Mesothelial cell of epicardium (in vitro differentiated cells): Measurements from ENCODE around the gene MARK1. TPM values are rescaled to one million over a fixed set of nuclear protein-coding genes. Genes with fewer than 3 reads are reported as not detected.

Experiments
- DNase-seq, 2 experiments: peaks; one replicate each; pipeline ENCODE4 v3.0.0; 2021; ENCODE audit warnings: low spot score in 2 of 2; ENCODE audit not compliant: unreplicated experiment in 2 of 2
- H3K27ac Mint-ChIP-seq: 2 replicates; pipeline ENCODE4 v1.8.0; 2021; ENCODE audit warnings: mixed read lengths
- H3K27me3 Mint-ChIP-seq: 2 replicates; pipeline ENCODE4 v1.8.0; 2021; ENCODE audit warnings: low read depth, mixed read lengths
- H3K36me3 Mint-ChIP-seq: 2 replicates; pipeline ENCODE4 v1.8.0; 2021; ENCODE audit warnings: mixed read lengths
- H3K4me1 Mint-ChIP-seq: 2 replicates; pipeline ENCODE4 v1.8.0; 2021; ENCODE audit warnings: mixed read lengths
- H3K4me3 Mint-ChIP-seq: 2 replicates; pipeline ENCODE4 v1.8.0; 2021; ENCODE audit warnings: mild to moderate bottlenecking, moderate library complexity, mixed read lengths
- H3K9me3 Mint-ChIP-seq: 2 replicates; pipeline ENCODE4 v1.8.0; 2021; ENCODE audit warnings: mixed read lengths
- total RNA-seq: library from RNA; stranded (reverse); gene quantifications from 3 replicates; pipeline ENCODE4 v1.2.1, GENCODE V29; 2021
- TF ChIP-seq, protein P1 (sequence below): fragments of 200-600 bp; sonication (generic); IDR thresholded peaks from one replicate; pipeline ENCODE4 v1.5.0; 2021; ENCODE audit warnings: antibody characterized with exemption; ENCODE audit not compliant: unreplicated experiment

The MARK1 gene
- total RNA-seq, 1 donor from 2014 or later: 11.8 TPM

DNA sequence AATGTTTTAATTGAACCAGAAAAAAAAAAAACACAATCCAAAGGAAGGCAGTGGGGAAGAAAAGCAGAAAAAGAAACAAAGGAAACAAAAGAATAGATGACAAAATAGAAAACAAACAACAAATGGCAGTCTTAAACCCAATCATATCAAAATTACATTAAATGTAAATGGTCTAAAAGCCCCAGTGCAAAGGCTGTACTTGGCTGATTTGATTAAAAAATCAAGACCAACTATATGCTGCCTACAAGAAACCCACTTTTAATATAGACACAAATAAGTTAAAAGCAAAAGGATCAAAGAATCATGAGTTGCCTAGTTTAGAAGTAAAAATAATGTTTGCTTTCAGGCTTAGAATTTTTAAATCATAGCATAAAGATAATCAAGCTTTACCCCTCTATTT is 142.4 kb downstream of the MARK1 start:
- Mint-ChIP-seq H3K36me3 (peaks cover 4% of the 10 kb centered on the region), H3K9me3 (peaks cover 32% of the 10 kb centered on the region), H3K4me3 (no peak overlapping the region), H3K27ac (no peak overlapping the region), H3K27me3 (no peaks in the 10 kb centered on the region), H3K4me1 (no peaks in the 10 kb centered on the region)
- no peak for DNase-seq
- TF ChIP-seq, protein P1, sequence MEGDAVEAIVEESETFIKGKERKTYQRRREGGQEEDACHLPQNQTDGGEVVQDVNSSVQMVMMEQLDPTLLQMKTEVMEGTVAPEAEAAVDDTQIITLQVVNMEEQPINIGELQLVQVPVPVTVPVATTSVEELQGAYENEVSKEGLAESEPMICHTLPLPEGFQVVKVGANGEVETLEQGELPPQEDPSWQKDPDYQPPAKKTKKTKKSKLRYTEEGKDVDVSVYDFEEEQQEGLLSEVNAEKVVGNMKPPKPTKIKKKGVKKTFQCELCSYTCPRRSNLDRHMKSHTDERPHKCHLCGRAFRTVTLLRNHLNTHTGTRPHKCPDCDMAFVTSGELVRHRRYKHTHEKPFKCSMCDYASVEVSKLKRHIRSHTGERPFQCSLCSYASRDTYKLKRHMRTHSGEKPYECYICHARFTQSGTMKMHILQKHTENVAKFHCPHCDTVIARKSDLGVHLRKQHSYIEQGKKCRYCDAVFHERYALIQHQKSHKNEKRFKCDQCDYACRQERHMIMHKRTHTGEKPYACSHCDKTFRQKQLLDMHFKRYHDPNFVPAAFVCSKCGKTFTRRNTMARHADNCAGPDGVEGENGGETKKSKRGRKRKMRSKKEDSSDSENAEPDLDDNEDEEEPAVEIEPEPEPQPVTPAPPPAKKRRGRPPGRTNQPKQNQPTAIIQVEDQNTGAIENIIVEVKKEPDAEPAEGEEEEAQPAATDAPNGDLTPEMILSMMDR: no peak

GRCh38 chr1:220673921-220674320 is 146.0 kb downstream of the MARK1 start:
- TF ChIP-seq, protein P1: no peak
- Mint-ChIP-seq H3K9me3 (peaks cover 17% of the 10 kb centered on the region), H3K27ac (no peak overlapping the region), H3K4me3 (no peak overlapping the region), H3K36me3 (peaks cover 2% of the 10 kb centered on the region), H3K27me3 (no peaks in the 10 kb centered on the region), H3K4me1 (no peaks in the 10 kb centered on the region)
- DNase-seq: no peak

DNA sequence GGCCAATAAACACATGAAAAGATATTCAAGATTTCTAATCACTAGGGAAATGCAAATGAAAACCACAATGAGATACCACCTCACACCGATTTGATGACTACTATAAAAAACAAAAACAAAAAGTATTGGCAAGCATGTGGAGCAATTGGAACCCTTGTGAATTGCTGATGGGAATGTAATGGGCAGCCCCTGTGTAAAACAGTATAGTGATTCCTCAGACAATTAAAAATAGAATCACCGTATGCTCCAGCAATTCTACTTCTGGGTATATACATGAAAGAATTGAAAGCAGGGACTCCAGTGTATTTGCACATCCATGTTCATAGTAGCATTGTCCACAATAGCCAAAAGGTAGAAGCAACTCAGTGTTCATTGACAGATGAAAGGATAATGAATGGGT is 149.3 kb downstream of the MARK1 start:
- TF ChIP-seq, protein P1: no peak
- H3K27me3 Mint-ChIP-seq: no peaks in the 10 kb centered on the region
- no peak overlapping the region for H3K27ac Mint-ChIP-seq
- no peaks in the 10 kb centered on the region for H3K9me3 Mint-ChIP-seq
- no peak for DNase-seq
- no peaks in the 10 kb centered on the region for H3K4me1 Mint-ChIP-seq
- H3K36me3 Mint-ChIP-seq: no peaks in the 10 kb centered on the region
- H3K4me3 Mint-ChIP-seq: no peak overlapping the region

- H3K9me3 Mint-ChIP-seq: no peaks in the 10 kb centered on the region
- no peak overlapping the region for H3K4me3 Mint-ChIP-seq
- TF ChIP-seq, protein P1: peak; percentile 78
- no peaks in the 10 kb centered on the region for H3K4me1 Mint-ChIP-seq
- no peaks in the 10 kb centered on the region for H3K27me3 Mint-ChIP-seq
- no peak for DNase-seq
- H3K36me3 Mint-ChIP-seq: no peaks in the 10 kb centered on the region
- H3K27ac Mint-ChIP-seq: no peak overlapping the region
Measured at GRCh38 chr1:220680085-220680687, 152.2 kb downstream of the MARK1 start.

DNA sequence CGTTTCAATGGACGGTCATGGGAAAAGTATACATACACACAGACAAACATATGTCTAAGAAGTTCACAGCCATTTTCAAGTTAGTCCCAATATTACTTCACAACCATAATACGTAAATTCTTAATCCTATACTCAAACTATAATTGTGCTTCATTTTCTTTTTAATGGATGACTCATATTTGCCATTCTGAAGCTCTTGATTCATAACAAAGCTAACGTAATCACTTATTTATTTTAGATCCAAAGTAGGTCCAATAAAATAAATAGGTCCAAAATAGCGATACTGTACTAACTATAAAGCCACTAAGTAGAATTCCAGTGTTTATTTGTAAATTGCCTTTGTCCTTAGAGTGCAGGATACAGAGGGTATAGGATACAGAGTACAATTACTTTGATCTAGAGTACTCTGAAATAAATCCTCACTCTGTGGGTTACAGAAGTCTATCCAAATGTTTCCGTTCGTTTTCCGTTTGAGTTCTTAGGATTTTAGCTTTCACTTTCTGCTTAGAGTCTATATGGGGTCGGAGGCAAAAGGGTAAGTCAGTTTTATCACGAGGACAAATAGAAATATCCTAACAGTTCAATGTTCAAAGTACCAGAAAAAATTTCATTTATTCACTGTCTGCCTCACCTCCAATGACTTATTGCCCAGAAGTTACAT is 153.4 kb downstream of the MARK1 start:
- no peaks in the 10 kb centered on the region for H3K9me3 Mint-ChIP-seq
- DNase-seq: no peak
- TF ChIP-seq, protein P1: no peak
- H3K4me1 Mint-ChIP-seq: no peaks in the 10 kb centered on the region
- no peak overlapping the region for H3K4me3 Mint-ChIP-seq
- no peak overlapping the region for H3K27ac Mint-ChIP-seq
- H3K36me3 Mint-ChIP-seq: no peaks in the 10 kb centered on the region
- no peaks in the 10 kb centered on the region for H3K27me3 Mint-ChIP-seq
